Neural cell (in vitro differentiated cells): Measurements from ENCODE around the gene PHACTR2. TPM values are rescaled to one million over a fixed set of nuclear protein-coding genes. Genes with fewer than 3 reads are reported as not detected.
"Not testable (repeated sequence)": the region's sequence is repeated elsewhere in the genome, so short reads cannot be mapped to it uniquely, and the experiment has no call there.

Source experiments
- H2AFZ ChIP-seq: fragments of 200-600, 300-800 bp; sonication (generic), shearing (Covaris generic); 2 replicates; pipeline ENCODE4 v1.6.0; 2014; ENCODE audit warnings: low read depth, mild to moderate bottlenecking, antibody characterized with exemption, low read length, moderate library complexity
- H3F3A ChIP-seq: fragments of 200-600 bp; shearing (Covaris generic); 2 replicates; pipeline ENCODE4 v1.6.1; 2016; ENCODE audit warnings: mild to moderate bottlenecking, moderate library complexity, mixed read lengths, antibody characterized with exemption, low read length; ENCODE audit not compliant: insufficient read depth, poor library complexity, severe bottlenecking
- H3K27ac ChIP-seq: fragments of 200-600, 300-800 bp; sonication (generic), shearing (Covaris generic); 2 replicates; pipeline ENCODE4 v1.5.1; 2014; ENCODE audit warnings: mild to moderate bottlenecking, low read length, moderate library complexity
- H3K27me3 ChIP-seq: fragments of 300-800, 200-600 bp; sonication (generic), shearing (Covaris generic); 2 replicates; pipeline ENCODE4 v1.6.0; 2014; ENCODE audit warnings: mild to moderate bottlenecking, low read depth, low read length, moderate library complexity; ENCODE audit not compliant: insufficient read depth
- H3K36me3 ChIP-seq: fragments of 300-800, 200-600 bp; sonication (generic), shearing (Covaris generic); 2 replicates; pipeline ENCODE4 v1.5.1; 2014; ENCODE audit warnings: mild to moderate bottlenecking, antibody characterized with exemption, low read length, moderate library complexity; ENCODE audit not compliant: insufficient read depth
- H3K4me2 ChIP-seq: fragments of 300-800, 200-600 bp; sonication (generic), shearing (Covaris generic); 2 replicates; pipeline ENCODE4 v1.6.0; 2014; ENCODE audit warnings: mild to moderate bottlenecking, low read length
- H3K4me3 ChIP-seq: fragments of 300-800, 200-600 bp; sonication (generic), shearing (Covaris generic); 2 replicates; pipeline ENCODE4 v1.5.1; 2014; ENCODE audit warnings: mild to moderate bottlenecking, low read length, moderate library complexity
- H3K79me2 ChIP-seq: fragments of 200-600 bp; shearing (Covaris generic); replicated peaks from 2 replicates; pipeline ENCODE4 v1.6.0; 2014; ENCODE audit warnings: mild to moderate bottlenecking, low read length, moderate library complexity; ENCODE audit not compliant: insufficient read depth
- H3K9ac ChIP-seq: fragments of 300-800, 200-600 bp; sonication (generic), shearing (Covaris generic); 2 replicates; pipeline ENCODE4 v1.6.1; 2016; ENCODE audit warnings: mild to moderate bottlenecking, low read length, mixed read lengths
- H3K9me2 ChIP-seq: fragments of 200-600 bp; shearing (Covaris generic); 2 replicates; pipeline ENCODE4 v1.6.1; 2016; ENCODE audit warnings: mild to moderate bottlenecking, low read length, mixed read lengths; ENCODE audit not compliant: insufficient read depth
- H3K9me3 ChIP-seq: fragments of 200-600, 300-800 bp; sonication (generic), shearing (Covaris generic); 2 replicates; pipeline ENCODE4 v1.6.1; 2016; ENCODE audit warnings: mild to moderate bottlenecking, mixed run types, low read length, moderate library complexity, mixed read lengths
- H4K20me1 ChIP-seq: fragments of 200-600 bp; shearing (Covaris generic); 2 replicates; pipeline ENCODE4 v1.6.1; 2016; ENCODE audit warnings: mild to moderate bottlenecking, mixed run types; ENCODE audit not compliant: insufficient read depth
- EP300 ChIP-seq: fragments of 450-650 bp; conservative IDR thresholded peaks from 2 replicates; pipeline ENCODE4 v1.6.1; 2014; ENCODE audit warnings: antibody characterized with exemption, mild to moderate bottlenecking, moderate library complexity; ENCODE audit not compliant: poor library complexity, severe bottlenecking
- EZH2 ChIP-seq: fragments of 200-600, 300-800 bp; shearing (Covaris generic), sonication (generic); IDR thresholded peaks from 2 replicates; pipeline ENCODE4 v1.6.1; 2014; ENCODE audit warnings: antibody characterized with exemption, low read length, borderline replicate concordance, mild to moderate bottlenecking; ENCODE audit not compliant: insufficient read depth, poor library complexity, severe bottlenecking
- MXI1 ChIP-seq: fragments of 450-650 bp; conservative IDR thresholded peaks from 2 replicates; pipeline ENCODE4 v1.6.1; 2014; ENCODE audit warnings: antibody characterized with exemption, mild to moderate bottlenecking; ENCODE audit not compliant: poor library complexity, severe bottlenecking
- POLR2AphosphoS5 ChIP-seq: IDR thresholded peaks from 2 replicates; pipeline ENCODE4 v1.6.1; 2012
- RAD21 ChIP-seq: fragments of 450-650 bp; conservative IDR thresholded peaks from 2 replicates; pipeline ENCODE4 v1.6.1; 2014; ENCODE audit warnings: antibody characterized with exemption, mild to moderate bottlenecking, moderate library complexity
- REST ChIP-seq: IDR thresholded peaks from 2 replicates; pipeline ENCODE4 v1.6.1; 2012; ENCODE audit warnings: borderline replicate concordance
- SMC3 ChIP-seq: fragments of 450-650 bp; conservative IDR thresholded peaks from 2 replicates; pipeline ENCODE4 v1.6.1; 2014; ENCODE audit warnings: antibody characterized with exemption, mild to moderate bottlenecking, moderate library complexity; ENCODE audit not compliant: poor library complexity
- TAF1 ChIP-seq: IDR thresholded peaks from 2 replicates; pipeline ENCODE4 v1.6.1; 2012; ENCODE audit warnings: low read depth
- polyA minus RNA-seq: library from RNA; depleted of rRNA, polyadenylated mRNA; stranded (reverse); fragments of >200 nt; gene quantifications from 2 replicates; pipeline ENCODE4 v1.2.3, GENCODE V29; 2014
- polyA plus RNA-seq: library from polyadenylated mRNA; depleted of rRNA; stranded (reverse); fragments of >200 nt; gene quantifications from 2 replicates; pipeline ENCODE4 v1.2.3, GENCODE V29; 2014
- TF ChIP-seq, protein P1 (sequence below): fragments of 450-650 bp; IDR thresholded peaks from 2 replicates; pipeline ENCODE4 v1.5.1; 2014; ENCODE audit warnings: antibody characterized with exemption, mild to moderate bottlenecking, moderate library complexity; ENCODE audit not compliant: poor library complexity, severe bottlenecking

The PHACTR2 gene
- polyA plus RNA-seq = 2.3 and 2.8 TPM in 2 replicates
- 5.6 and 6.6 TPM in 2 replicates for polyA minus RNA-seq

- Histone ChIP-seq H3K36me3 (no peaks in the 10 kb centered on the region), H3K9ac (peak within 1 kb of the TSS; percentile 43), H3K4me3 (peak within 1 kb of the TSS; percentile 69), H4K20me1 (no peaks in the 10 kb centered on the region), H3K27me3 (peaks cover 4% of the 10 kb centered on the region), H3K27ac (no peak within 1 kb of the TSS), H3K4me2 (peak within 1 kb of the TSS; percentile 52), H2AFZ (peak within 1 kb of the TSS; percentile 24), H3F3A (peaks cover 2% of the 10 kb centered on the region), H3K79me2 (peaks cover 9% of the 10 kb centered on the region), H3K9me2 (no peaks in the 10 kb centered on the region), H3K9me3 (peaks cover 2% of the 10 kb centered on the region)
- no peak for TF ChIP-seq TAF1
- TF ChIP-seq SMC3 = peak; percentile 14
- TF ChIP-seq MXI1 = peak; percentile 43
- TF ChIP-seq POLR2AphosphoS5 = no peak
- no peak for TF ChIP-seq EZH2
- TF ChIP-seq, protein P1, sequence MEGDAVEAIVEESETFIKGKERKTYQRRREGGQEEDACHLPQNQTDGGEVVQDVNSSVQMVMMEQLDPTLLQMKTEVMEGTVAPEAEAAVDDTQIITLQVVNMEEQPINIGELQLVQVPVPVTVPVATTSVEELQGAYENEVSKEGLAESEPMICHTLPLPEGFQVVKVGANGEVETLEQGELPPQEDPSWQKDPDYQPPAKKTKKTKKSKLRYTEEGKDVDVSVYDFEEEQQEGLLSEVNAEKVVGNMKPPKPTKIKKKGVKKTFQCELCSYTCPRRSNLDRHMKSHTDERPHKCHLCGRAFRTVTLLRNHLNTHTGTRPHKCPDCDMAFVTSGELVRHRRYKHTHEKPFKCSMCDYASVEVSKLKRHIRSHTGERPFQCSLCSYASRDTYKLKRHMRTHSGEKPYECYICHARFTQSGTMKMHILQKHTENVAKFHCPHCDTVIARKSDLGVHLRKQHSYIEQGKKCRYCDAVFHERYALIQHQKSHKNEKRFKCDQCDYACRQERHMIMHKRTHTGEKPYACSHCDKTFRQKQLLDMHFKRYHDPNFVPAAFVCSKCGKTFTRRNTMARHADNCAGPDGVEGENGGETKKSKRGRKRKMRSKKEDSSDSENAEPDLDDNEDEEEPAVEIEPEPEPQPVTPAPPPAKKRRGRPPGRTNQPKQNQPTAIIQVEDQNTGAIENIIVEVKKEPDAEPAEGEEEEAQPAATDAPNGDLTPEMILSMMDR = no peak
- TF ChIP-seq RAD21 = no peak
Measured at GRCh38 chr6:143677891-143678791, at the start of gene PHACTR2. PHACTR2 (plus strand) TSS chr6:143677965; CDS start chr6:143678164, 199 bp downstream.

DNA sequence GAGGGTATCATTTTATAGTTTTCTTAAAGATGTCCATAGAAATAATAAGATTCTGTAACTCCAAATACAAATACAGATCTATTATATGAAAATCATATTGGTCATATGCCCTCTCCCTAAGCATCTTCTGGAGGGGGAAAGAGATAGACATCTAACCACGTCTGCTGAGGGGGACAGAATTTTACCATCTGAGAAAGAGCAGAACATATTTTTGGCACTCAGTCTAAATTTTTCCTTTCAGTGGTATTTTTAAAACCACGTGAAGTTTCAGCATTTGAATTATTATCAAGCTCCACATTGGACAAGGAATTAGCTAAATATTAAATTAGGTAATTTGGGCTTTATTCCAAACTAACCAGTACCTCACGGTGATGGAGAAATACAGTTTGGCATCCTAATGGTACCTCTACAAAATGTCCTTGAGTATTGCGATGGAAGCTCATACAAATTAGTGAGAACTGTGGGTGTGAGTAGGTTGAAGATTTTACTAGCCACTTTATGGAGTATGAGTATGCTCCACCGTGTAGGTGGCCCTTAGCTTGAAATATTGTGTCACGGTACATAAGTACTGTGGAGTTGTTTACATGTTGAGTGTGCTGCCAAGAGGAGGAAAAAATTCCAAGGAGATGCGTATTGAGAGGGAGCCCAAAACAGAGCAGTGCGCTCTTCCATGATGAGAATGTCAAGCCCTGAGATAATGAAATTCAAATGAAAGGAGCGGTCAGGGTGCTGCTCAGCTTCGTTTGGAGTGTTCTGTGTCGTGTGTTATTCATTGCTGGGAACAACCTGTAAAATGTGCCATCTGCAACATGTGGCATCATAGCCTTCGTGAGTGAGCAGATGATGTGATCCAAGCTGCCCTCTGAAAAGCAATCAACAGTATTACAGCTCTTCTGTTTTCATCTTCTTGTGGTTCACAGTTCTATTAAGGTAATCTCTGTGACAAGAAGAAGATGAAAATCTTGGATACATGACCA lies 48.4 kb upstream of the PHACTR2 start:
- no peak overlapping the region for H3K9ac ChIP-seq
- no peaks in the 10 kb centered on the region for H3K79me2 ChIP-seq
- no peaks in the 10 kb centered on the region for H3F3A ChIP-seq
- H3K4me3 ChIP-seq = no peak overlapping the region
- H3K4me2 ChIP-seq = no peak overlapping the region
- no peaks in the 10 kb centered on the region for H3K27me3 ChIP-seq
- H2AFZ ChIP-seq = no peak overlapping the region
- no peak for TF ChIP-seq EZH2
- TF ChIP-seq EP300 = no peak
- no peak for TF ChIP-seq REST
- TF ChIP-seq, protein P1 = no peak
- TF ChIP-seq TAF1 = no peak
- no peak for TF ChIP-seq RAD21
- no peak for TF ChIP-seq POLR2AphosphoS5
- TF ChIP-seq SMC3 = no peak
- no peak for TF ChIP-seq MXI1
- no peaks in the 10 kb centered on the region for H4K20me1 ChIP-seq
- H3K27ac ChIP-seq = no peak overlapping the region
- H3K9me3 ChIP-seq = no peaks in the 10 kb centered on the region
- H3K36me3 ChIP-seq = no peaks in the 10 kb centered on the region
- no peaks in the 10 kb centered on the region for H3K9me2 ChIP-seq

DNA sequence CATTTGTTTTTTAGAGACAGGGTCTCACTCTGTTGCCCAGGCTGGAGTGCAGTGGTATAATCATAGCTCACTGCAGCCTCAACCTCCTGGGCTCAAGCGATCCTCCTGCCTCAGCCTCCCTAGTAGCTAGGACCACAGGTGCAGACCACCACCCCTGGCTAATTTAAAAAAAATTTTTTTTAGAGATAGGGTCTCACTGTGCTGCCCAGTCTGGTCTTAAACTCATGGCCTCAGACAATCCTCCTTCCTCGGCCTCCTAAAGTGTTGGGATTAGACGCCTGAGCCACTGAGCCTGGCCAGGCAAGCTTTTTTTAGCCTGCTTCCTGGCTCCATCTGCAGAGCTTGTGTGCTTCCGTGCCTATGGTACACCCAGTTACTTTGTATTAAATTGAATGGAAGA lies 46.6 kb upstream of the PHACTR2 start:
- H3K9me3 ChIP-seq, H3K79me2 ChIP-seq, H2AFZ ChIP-seq, H3K9ac ChIP-seq, H3K27me3 ChIP-seq, H3K4me2 ChIP-seq, H3K27ac ChIP-seq, H3F3A ChIP-seq, H3K36me3 ChIP-seq, H3K4me3 ChIP-seq, H4K20me1 ChIP-seq, H3K9me2 ChIP-seq: not testable (repeated sequence)
